Loucy (cell line): ENCODE measurements around the gene ERC1.

Experiments
- H2AFZ ChIP-seq: fragments of 200-600 bp; sonication (generic); 2 replicates; pipeline ENCODE4 v1.6.0; 2016; ENCODE audit warnings: antibody characterized with exemption, mild to moderate bottlenecking, low read length, moderate library complexity
- H3F3A ChIP-seq: fragments of 200-600 bp; 2 replicates; pipeline ENCODE4 v1.6.0; 2016; ENCODE audit warnings: antibody characterized with exemption, low read depth, mild to moderate bottlenecking
- H3K27me3 ChIP-seq: fragments of 200-600 bp; sonication (generic); 2 replicates; pipeline ENCODE4 v1.6.1; 2014; ENCODE audit warnings: low read length, mild to moderate bottlenecking; ENCODE audit not compliant: insufficient read depth, poor library complexity, severe bottlenecking
- H3K36me3 ChIP-seq: fragments of 200-600 bp; sonication (generic); 2 replicates; pipeline ENCODE4 v1.6.1; 2016; ENCODE audit warnings: low read length; ENCODE audit not compliant: insufficient read depth
- H3K4me1 ChIP-seq: fragments of 200-600 bp; sonication (generic); 2 replicates; pipeline ENCODE4 v1.5.1; 2014; ENCODE audit warnings: low read length, mild to moderate bottlenecking; ENCODE audit not compliant: insufficient read depth, poor library complexity, severe bottlenecking
- H3K4me2 ChIP-seq: fragments of 200-600 bp; sonication (generic); 2 replicates; pipeline ENCODE4 v1.6.0; 2014; ENCODE audit warnings: antibody characterized with exemption, low read length, low read depth, mild to moderate bottlenecking; ENCODE audit not compliant: poor library complexity, severe bottlenecking
- H3K4me3 ChIP-seq: fragments of 200-600 bp; sonication (generic); 2 replicates; pipeline ENCODE4 v1.5.1; 2014; ENCODE audit warnings: low read length, mild to moderate bottlenecking, mixed read lengths; ENCODE audit not compliant: poor library complexity, severe bottlenecking
- H3K79me2 ChIP-seq: fragments of 200-600 bp; sonication (generic); 2 replicates; pipeline ENCODE4 v1.6.1; 2014; ENCODE audit warnings: low read length; ENCODE audit not compliant: insufficient read depth
- H3K9ac ChIP-seq: fragments of 200-600 bp; sonication (generic); 2 replicates; pipeline ENCODE4 v1.6.0; 2014; ENCODE audit warnings: mild to moderate bottlenecking, low read depth, low read length, moderate library complexity; ENCODE audit not compliant: poor library complexity, severe bottlenecking
- H3K9me2 ChIP-seq: fragments of 200-600 bp; sonication (generic); replicated peaks from 2 replicates; pipeline ENCODE4 v1.6.1; 2016; ENCODE audit warnings: low read depth, low read length, mixed read lengths
- H3K9me3 ChIP-seq: fragments of 200-600 bp; sonication (generic); 2 replicates; pipeline ENCODE4 v1.6.1; 2014; ENCODE audit warnings: mild to moderate bottlenecking, antibody characterized with exemption, low read length, low read depth; ENCODE audit not compliant: insufficient read depth
- H4K20me1 ChIP-seq: fragments of 200-600 bp; sonication (generic); 2 replicates; pipeline ENCODE4 v1.6.0; 2014; ENCODE audit warnings: antibody characterized with exemption, low read length, mild to moderate bottlenecking; ENCODE audit not compliant: insufficient read depth, poor library complexity, severe bottlenecking
- CTCF ChIP-seq: fragments of 200-600 bp; sonication (generic); conservative IDR thresholded peaks from 2 replicates; pipeline ENCODE4 v1.5.1; 2014; ENCODE audit warnings: mild to moderate bottlenecking, antibody characterized with exemption, low read length
- EZH2phosphoT487 ChIP-seq: fragments of 200-600 bp; IDR thresholded peaks from 2 replicates; pipeline ENCODE4 v1.6.1; 2018; ENCODE audit warnings: antibody characterized with exemption, mild to moderate bottlenecking, moderate library complexity, borderline replicate concordance

The ERC1 gene

DNA sequence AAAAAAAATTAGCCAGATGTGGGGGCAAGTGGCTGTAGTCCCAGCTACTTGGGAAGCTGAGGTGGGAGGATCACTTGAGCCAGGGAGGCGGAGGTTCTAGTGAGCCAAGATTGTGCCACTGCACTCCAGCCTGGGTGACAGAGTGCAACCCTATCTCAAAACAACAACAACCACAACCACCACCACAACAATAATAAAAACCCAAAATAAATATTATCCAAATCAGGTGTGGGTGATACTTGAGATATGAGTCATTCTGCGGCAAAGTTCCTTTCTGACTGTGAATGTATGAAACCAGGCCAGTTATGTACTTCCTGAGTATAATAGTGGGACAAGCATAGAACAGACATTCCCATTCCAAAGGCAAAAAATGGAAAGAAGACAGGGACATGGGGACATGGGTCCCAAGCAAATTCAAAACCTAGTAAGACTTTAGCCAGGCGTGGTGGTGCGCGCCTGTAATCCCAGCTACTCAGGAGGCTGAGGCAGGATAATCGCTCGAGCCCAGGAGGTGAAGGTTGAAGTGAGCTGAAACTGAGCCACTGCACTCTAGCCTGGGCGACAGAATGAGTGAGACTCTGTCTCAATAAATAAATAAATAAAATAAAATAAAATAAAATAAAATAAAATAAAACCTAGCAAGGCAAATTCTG is 9.7 kb upstream of the ERC1 start:
- H3K4me1 ChIP-seq = no peaks in the 10 kb centered on the region
- H4K20me1 ChIP-seq = no peaks in the 10 kb centered on the region
- no peaks in the 10 kb centered on the region for H3K27me3 ChIP-seq
- no peak overlapping the region for H3K4me3 ChIP-seq
- no peaks in the 10 kb centered on the region for H3K79me2 ChIP-seq
- no peak overlapping the region for H3K9ac ChIP-seq
- no peaks in the 10 kb centered on the region for H3K9me2 ChIP-seq
- H3K36me3 ChIP-seq = no peaks in the 10 kb centered on the region
- no peak overlapping the region for H3K4me2 ChIP-seq
- H2AFZ ChIP-seq = no peak overlapping the region
- TF ChIP-seq CTCF (no peak), EZH2phosphoT487 (no peak)
- no peaks in the 10 kb centered on the region for H3K9me3 ChIP-seq
- H3F3A ChIP-seq = no peaks in the 10 kb centered on the region; the same call in 1 of the 2 replicates

GRCh38 chr12:981961-982360 is 9.1 kb upstream of the ERC1 start:
- no peaks in the 10 kb centered on the region for H3K9me2 ChIP-seq
- no peak for TF ChIP-seq CTCF
- no peak for TF ChIP-seq EZH2phosphoT487
- no peak overlapping the region for H3K4me3 ChIP-seq
- H3K4me1 ChIP-seq = no peaks in the 10 kb centered on the region
- no peaks in the 10 kb centered on the region for H3K79me2 ChIP-seq
- no peaks in the 10 kb centered on the region for H4K20me1 ChIP-seq
- no peaks in the 10 kb centered on the region for H3K9me3 ChIP-seq
- H3K4me2 ChIP-seq = no peak overlapping the region
- H3K36me3 ChIP-seq = no peaks in the 10 kb centered on the region
- no peaks in the 10 kb centered on the region for H3K27me3 ChIP-seq
- H3F3A ChIP-seq = no peaks in the 10 kb centered on the region; the same call in 1 of the 2 replicates
- H2AFZ ChIP-seq = no peak overlapping the region
- no peak overlapping the region for H3K9ac ChIP-seq

DNA sequence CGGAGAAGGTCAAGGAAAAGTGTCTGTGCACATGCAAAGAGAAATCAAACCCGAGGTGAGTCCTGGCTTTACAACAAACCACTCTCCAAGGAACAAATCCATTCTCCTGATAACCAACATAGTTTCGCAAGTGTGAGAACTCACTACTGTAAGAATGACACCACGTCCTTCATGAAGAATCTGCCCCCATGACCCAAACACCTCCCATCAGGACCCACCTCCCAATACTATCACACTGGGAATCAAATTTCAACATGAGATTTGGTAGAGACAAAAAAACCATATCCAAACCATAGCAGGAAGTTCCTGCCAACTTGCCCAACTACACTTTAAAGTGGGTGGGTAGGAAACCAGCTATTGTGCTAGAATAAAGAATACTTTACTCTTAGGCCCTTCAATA is 2.4 kb upstream of the ERC1 start:
- Histone ChIP-seq H3K27me3 (no peaks in the 10 kb centered on the region), H3K9me2 (no peaks in the 10 kb centered on the region), H3K4me3 (peak overlapping the region; percentile 97)

More for the DNA sequence above, 2.4 kb upstream of the ERC1 start:
- Histone ChIP-seq H3K4me2 (peak overlapping the region; percentile 97), H4K20me1 (peaks cover 7% of the 10 kb centered on the region), H3K9me3 (no peaks in the 10 kb centered on the region), H3K9ac (peak overlapping the region; percentile 96), H3K79me2 (peaks cover 50% of the 10 kb centered on the region), H3K4me1 (peaks cover 33% of the 10 kb centered on the region), H3K36me3 (no peaks in the 10 kb centered on the region), H2AFZ (no peak overlapping the region), H3F3A (no peaks in the 10 kb centered on the region)
- TF ChIP-seq EZH2phosphoT487 = no peak
- TF ChIP-seq CTCF = no peak
